GM19468 (cell line): ENCODE measurements around the gene PHOSPHO1.

Experiments used
- ATAC-seq: cut with Tn5 transposase; IDR thresholded peaks from one replicate; pipeline ENCODE4 v1.9.1; 2021; ENCODE audit warnings: mild to moderate bottlenecking, moderate library complexity, moderate number of reproducible peaks; ENCODE audit not compliant: unreplicated experiment; ENCODE audit errors: extremely low read depth

PHOSPHO1 gene

GRCh38 chr17:49247944-49248343 is 17.4 kb upstream of the PHOSPHO1 start:
- ATAC-seq = no peak

GRCh38 chr17:49244839-49245238 is 14.3 kb upstream of the PHOSPHO1 start:
- no peak for ATAC-seq

GRCh38 chr17:49242813-49243212 is 12.2 kb upstream of the PHOSPHO1 start:
- ATAC-seq = no peak

- ATAC-seq = no peak
Observed at GRCh38 chr17:49241692-49242397, 11.3 kb upstream of the PHOSPHO1 start.

GRCh38 chr17:49241040-49241439 is 10.5 kb upstream of the PHOSPHO1 start:
- ATAC-seq = no peak

- ATAC-seq = no peak
Observed at GRCh38 chr17:49240619-49241018, 10.0 kb upstream of the PHOSPHO1 start.

GRCh38 chr17:49239963-49240362 is 9.4 kb upstream of the PHOSPHO1 start:
- no peak for ATAC-seq

GRCh38 chr17:49235896-49236295 is 5.3 kb upstream of the PHOSPHO1 start:
- ATAC-seq = no peak

GRCh38 chr17:49234509-49235080 is 4.0 kb upstream of the PHOSPHO1 start:
- no peak for ATAC-seq

GRCh38 chr17:49231563-49231894 is 942 bp upstream of the PHOSPHO1 start:
- ATAC-seq = no peak

- no peak for ATAC-seq
Observed at GRCh38 chr17:49229805-49230600, 584 bp downstream of the PHOSPHO1 start.

- ATAC-seq = no peak
Observed at GRCh38 chr17:49229076-49229804, 1.3 kb downstream of the PHOSPHO1 start.

- ATAC-seq = no peak
Observed at GRCh38 chr17:49227436-49228261, 2.9 kb downstream of the PHOSPHO1 start.

GRCh38 chr17:49226771-49227435 is 3.7 kb downstream of the PHOSPHO1 start:
- ATAC-seq = no peak

GRCh38 chr17:49225554-49226236 is 4.9 kb downstream of the PHOSPHO1 start:
- ATAC-seq = no peak

GRCh38 chr17:49224997-49225337 is 5.6 kb downstream of the PHOSPHO1 start:
- no peak for ATAC-seq

- no peak for ATAC-seq
Observed at GRCh38 chr17:49224198-49224996, 6.2 kb downstream of the PHOSPHO1 start.

GRCh38 chr17:49223517-49224197 is 6.9 kb downstream of the PHOSPHO1 start:
- ATAC-seq = no peak
